WTC11 (cell line): ENCODE measurements around the gene DYNC2LI1.

Source experiments
- FOXJ3 ChIP-seq: sonication (generic); formaldehyde crosslinking; IDR thresholded peaks from 2 replicates; pipeline ENCODE4 v1.9.0; 2021; ENCODE audit warnings: missing genetic modification reagents, mild to moderate bottlenecking, borderline replicate concordance
- SP1 ChIP-seq: sonication (generic); formaldehyde crosslinking; conservative IDR thresholded peaks from 2 replicates; pipeline ENCODE4 v1.8.1; 2022; ENCODE audit warnings: missing genetic modification reagents
- ZBTB21 ChIP-seq: sonication (generic); formaldehyde crosslinking; IDR thresholded peaks from 2 replicates; pipeline ENCODE4 v1.8.1; 2023; ENCODE audit warnings: mild to moderate bottlenecking, missing genetic modification reagents, borderline replicate concordance
- TF ChIP-seq, protein P1 (sequence below): fragments of 200-600 bp; IDR thresholded peaks from 2 replicates; pipeline ENCODE4 v1.8.0; 2022; ENCODE audit warnings: antibody characterized with exemption
- TF ChIP-seq, protein P2 (sequence below): sonication (generic); formaldehyde crosslinking; conservative IDR thresholded peaks from 2 replicates; pipeline ENCODE4 v1.8.1; 2023; ENCODE audit warnings: mild to moderate bottlenecking, low read depth, missing genetic modification reagents, moderate library complexity

DNA sequence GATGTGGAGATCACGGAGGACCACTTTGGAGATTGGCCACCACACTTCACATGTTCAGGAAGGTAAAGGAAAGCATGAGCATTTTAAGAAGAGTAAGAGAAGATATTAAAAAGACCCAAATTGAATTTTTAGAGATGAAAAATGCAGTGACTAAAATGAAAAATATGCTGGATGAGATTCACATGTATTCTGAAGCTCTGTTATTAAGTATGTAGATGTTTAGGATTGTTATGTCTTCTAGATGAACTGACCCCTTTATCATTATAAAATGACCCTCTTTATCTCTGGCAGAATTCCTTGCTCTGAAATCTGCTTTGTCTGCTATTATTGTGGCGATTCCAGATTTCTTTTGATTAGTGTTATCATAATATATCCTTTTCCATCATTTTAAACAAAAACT, 36.0 kb upstream of the DYNC2LI1 start:
- TF ChIP-seq FOXJ3 (CRISPR knock-in tag) (no peak), SP1 (no peak), ZBTB21 (no peak)
- TF ChIP-seq, protein P1, sequence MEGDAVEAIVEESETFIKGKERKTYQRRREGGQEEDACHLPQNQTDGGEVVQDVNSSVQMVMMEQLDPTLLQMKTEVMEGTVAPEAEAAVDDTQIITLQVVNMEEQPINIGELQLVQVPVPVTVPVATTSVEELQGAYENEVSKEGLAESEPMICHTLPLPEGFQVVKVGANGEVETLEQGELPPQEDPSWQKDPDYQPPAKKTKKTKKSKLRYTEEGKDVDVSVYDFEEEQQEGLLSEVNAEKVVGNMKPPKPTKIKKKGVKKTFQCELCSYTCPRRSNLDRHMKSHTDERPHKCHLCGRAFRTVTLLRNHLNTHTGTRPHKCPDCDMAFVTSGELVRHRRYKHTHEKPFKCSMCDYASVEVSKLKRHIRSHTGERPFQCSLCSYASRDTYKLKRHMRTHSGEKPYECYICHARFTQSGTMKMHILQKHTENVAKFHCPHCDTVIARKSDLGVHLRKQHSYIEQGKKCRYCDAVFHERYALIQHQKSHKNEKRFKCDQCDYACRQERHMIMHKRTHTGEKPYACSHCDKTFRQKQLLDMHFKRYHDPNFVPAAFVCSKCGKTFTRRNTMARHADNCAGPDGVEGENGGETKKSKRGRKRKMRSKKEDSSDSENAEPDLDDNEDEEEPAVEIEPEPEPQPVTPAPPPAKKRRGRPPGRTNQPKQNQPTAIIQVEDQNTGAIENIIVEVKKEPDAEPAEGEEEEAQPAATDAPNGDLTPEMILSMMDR, result no peak
- TF ChIP-seq, protein P2, sequence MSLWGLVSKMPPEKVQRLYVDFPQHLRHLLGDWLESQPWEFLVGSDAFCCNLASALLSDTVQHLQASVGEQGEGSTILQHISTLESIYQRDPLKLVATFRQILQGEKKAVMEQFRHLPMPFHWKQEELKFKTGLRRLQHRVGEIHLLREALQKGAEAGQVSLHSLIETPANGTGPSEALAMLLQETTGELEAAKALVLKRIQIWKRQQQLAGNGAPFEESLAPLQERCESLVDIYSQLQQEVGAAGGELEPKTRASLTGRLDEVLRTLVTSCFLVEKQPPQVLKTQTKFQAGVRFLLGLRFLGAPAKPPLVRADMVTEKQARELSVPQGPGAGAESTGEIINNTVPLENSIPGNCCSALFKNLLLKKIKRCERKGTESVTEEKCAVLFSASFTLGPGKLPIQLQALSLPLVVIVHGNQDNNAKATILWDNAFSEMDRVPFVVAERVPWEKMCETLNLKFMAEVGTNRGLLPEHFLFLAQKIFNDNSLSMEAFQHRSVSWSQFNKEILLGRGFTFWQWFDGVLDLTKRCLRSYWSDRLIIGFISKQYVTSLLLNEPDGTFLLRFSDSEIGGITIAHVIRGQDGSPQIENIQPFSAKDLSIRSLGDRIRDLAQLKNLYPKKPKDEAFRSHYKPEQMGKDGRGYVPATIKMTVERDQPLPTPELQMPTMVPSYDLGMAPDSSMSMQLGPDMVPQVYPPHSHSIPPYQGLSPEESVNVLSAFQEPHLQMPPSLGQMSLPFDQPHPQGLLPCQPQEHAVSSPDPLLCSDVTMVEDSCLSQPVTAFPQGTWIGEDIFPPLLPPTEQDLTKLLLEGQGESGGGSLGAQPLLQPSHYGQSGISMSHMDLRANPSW (CRISPR knock-in tag), result no peak
